Erythroblast (primary cell): ENCODE data around the gene SYTL2.

Experiments used
- GATA1 ChIP-seq: IDR thresholded peaks from 2 replicates; pipeline ENCODE4 v1.6.1; 2011; ENCODE audit warnings: low read depth, mild to moderate bottlenecking, control low read depth, low read length, moderate library complexity
- POLR2A ChIP-seq: IDR thresholded peaks from 2 replicates; pipeline ENCODE4 v1.6.1; 2011; ENCODE audit warnings: mild to moderate bottlenecking, low read length

- TF ChIP-seq POLR2A (no peak), GATA1 (no peak)
These were observed 100.8 kb downstream of the SYTL2 start for GRCh38 chr11:85709941-85710702.
